Stimulated activated naive B cell treated with anti-CD40 and anti-IgM and Interleukin-4, amounts not matched to agents 10 μg/mL and 1 μg/mL and 100 μg/mL, for 72 hours (primary cell): Measurements from ENCODE around the gene HSF2BP.
"Not testable (repeated sequence)": the region's sequence is repeated elsewhere in the genome, so short reads cannot be mapped to it uniquely, and the experiment has no call there.

Experiments
- ATAC-seq, 2 donors: fragments of 150-1000 bp; cut with Tn5 transposase; replicated peaks; 2 replicates each; pipeline ENCODE4 v1.10.0; 2021; ENCODE audit warnings: moderate library complexity in 1 of 2
- DNase-seq: peaks from one replicate; pipeline ENCODE4 v3.0.0; 2021
- H3K27ac Mint-ChIP-seq: one replicate; pipeline ENCODE4 v1.8.0; 2022; ENCODE audit warnings: mild to moderate bottlenecking, mixed read lengths
- H3K27me3 Mint-ChIP-seq, 2 donors: one replicate each; pipeline ENCODE4 v1.8.0; 2022; ENCODE audit warnings: mixed read lengths in 2 of 2
- H3K36me3 Mint-ChIP-seq, 2 donors: one replicate each; pipeline ENCODE4 v1.8.0; 2022; ENCODE audit warnings: mixed read lengths in 2 of 2, mild to moderate bottlenecking in 1 of 2
- H3K4me1 Mint-ChIP-seq, 2 donors: one replicate each; pipeline ENCODE4 v1.8.0; 2022; ENCODE audit warnings: mixed read lengths in 2 of 2, mild to moderate bottlenecking in 1 of 2
- H3K4me3 Mint-ChIP-seq, 2 donors: one replicate each; pipeline ENCODE4 v1.8.0; 2022; ENCODE audit warnings: mild to moderate bottlenecking in 2 of 2, mixed read lengths in 2 of 2, moderate library complexity in 1 of 2
- H3K9me3 Mint-ChIP-seq, 2 donors: one replicate each; pipeline ENCODE4 v1.8.0; 2022; ENCODE audit warnings: mixed read lengths in 2 of 2, mild to moderate bottlenecking in 1 of 2

Gene HSF2BP

DNA sequence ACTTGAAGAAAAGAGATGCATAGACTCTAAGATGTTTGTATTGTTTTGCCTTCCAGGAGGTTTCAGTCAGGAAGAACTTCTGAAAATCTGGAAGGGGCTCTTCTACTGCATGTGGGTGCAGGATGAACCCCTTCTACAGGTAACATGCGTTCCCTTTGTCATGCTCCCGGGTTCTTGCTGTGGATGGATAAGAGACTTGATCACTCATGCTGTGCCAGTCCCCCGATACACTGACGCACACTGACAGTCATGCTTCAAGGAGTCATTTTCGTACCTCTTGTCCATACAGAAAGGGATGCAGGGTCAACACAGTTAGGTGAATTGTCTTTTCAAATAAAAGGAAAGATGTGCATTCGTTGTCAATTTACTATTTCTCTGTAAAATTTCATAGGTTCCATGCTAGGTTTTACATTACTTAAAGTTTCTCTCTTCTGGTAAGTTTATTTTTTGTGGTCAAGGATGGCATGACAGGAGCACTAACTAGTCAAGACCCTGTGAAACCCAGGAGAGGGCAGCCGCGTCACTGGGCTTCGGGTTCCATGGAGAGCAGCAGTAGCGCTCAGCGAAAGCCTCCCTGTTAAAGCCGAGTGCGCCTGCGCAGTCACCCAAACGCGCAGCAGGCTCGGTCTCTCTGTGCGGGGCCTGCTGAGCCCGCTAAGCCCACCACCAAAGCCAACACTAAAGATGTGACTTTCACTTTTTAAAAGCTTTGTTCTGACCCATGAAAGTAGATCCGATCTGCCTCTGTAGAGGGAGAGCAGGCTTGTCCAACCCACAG lies 10.7 kb upstream of the HSF2BP start:
- Mint-ChIP-seq H3K27ac (no peak overlapping the region), H3K36me3 (peaks cover 33 to 51% of the 10 kb centered on the region in 2 donors), H3K27me3 (no peaks in the 10 kb centered on the region), H3K4me1 (peaks cover 14 to 31% of the 10 kb centered on the region in 2 donors), H3K9me3 (peaks cover 0 to 2% of the 10 kb centered on the region in 2 donors), H3K4me3 (no peak overlapping the region)
- DNase-seq (no peak), ATAC-seq (no peak)

DNA sequence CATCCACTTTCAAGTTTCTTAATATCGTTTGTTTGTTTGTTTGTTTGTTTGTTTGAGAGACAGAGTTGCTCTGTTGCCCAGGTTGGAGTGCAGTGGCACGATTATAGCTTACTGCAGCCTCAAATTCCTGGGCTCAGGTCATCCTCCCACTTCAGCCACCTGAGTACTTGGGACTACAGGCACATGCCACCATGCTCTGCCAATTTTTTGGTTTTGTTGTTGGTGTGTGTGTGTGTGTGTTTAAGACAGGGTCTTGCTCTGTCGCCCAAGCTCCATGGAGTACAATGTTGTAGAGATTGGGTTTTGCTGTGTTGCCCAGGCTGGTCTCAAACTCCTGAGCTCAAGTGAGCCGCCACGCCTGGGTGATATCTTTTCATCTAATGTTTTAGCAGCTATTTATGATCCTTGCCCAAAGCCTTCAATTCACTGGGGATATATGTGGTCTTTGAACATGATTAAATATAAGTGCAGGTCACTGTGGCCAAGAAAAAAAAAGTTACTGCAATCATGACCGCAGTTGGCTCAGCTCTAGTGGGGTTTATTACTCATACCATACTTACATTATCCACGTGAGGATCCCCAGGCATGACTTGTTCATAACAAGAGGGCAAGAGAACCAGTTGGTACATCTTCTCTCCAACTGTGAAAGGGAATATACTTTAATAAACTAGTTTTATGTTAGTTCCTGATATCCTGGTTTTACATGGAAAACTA lies 8.1 kb upstream of the HSF2BP start:
- DNase-seq, result peak; percentile 38
- peak overlapping the region; percentile 48 to 62 for H3K4me3 Mint-ChIP-seq
- H3K27me3 Mint-ChIP-seq, result no peaks in the 10 kb centered on the region
- peak overlapping the region; percentile 80 for H3K27ac Mint-ChIP-seq
- H3K4me1 Mint-ChIP-seq, result peaks cover 16 to 42% of the 10 kb centered on the region in 2 donors
- peaks cover 32 to 45% of the 10 kb centered on the region in 2 donors for H3K36me3 Mint-ChIP-seq
- H3K9me3 Mint-ChIP-seq, result peaks cover 0 to 2% of the 10 kb centered on the region in 2 donors
- peak; percentile 98 for ATAC-seq

DNA sequence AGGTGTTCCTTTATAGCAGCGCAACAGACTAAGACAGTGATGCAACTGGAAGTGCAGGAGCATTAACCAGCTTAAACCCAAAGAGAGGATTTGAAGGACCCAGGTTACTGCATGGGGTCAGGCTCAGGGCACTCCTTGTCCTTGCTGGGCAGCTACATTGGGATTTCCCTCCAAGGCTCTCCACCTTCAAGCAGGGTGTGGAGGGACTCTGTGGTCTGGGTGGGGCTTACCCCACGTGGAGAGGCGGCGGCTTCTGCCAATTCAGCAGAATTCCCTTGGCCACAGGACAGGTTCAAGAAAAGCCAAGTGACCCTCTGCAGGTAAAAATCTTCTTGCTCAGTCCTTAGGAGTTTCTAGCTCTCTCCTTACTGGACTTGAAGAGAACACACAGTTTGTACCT lies 6.6 kb upstream of the HSF2BP start:
- Mint-ChIP-seq H3K9me3 (peaks cover 0 to 2% of the 10 kb centered on the region in 2 donors), H3K4me1 (peaks cover 28 to 54% of the 10 kb centered on the region in 2 donors), H3K27ac (peak overlapping the region; percentile 25), H3K4me3 (no peak overlapping the region), H3K27me3 (no peaks in the 10 kb centered on the region), H3K36me3 (peaks cover 40 to 49% of the 10 kb centered on the region in 2 donors)
- DNase-seq (no peak), ATAC-seq (no peak)

GRCh38 chr21:43664358-43664757 lies 5.1 kb upstream of the HSF2BP start:
- Mint-ChIP-seq H3K36me3 (peaks cover 36 to 45% of the 10 kb centered on the region in 2 donors), H3K27me3 (no peaks in the 10 kb centered on the region), H3K4me1 (peaks cover 34 to 66% of the 10 kb centered on the region in 2 donors), H3K9me3 (peaks cover 0 to 2% of the 10 kb centered on the region in 2 donors), H3K4me3 (no peak overlapping the region), H3K27ac (no peak overlapping the region)
- DNase-seq (no peak), ATAC-seq (no peak)

DNA sequence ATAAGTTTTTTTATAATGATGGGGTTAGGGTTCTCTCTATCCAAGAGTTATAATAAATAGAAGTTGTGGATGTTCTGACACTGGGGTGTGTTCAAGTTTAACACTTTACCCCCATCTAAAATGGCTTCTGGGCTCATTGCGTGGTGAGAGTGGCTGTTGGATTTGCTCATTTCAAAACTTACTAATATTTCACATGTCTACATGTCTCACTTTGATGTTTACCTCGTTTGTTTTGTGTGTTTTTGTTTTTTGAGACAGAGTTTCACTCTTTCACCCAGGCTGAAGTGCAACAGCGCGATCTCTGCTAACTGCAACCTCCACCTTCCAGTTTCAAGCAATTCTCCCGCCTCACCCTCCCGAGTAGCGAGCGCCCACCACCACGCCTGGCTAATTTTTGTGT lies 3.7 kb upstream of the HSF2BP start:
- DNase-seq (no peak), ATAC-seq (no peak)
- H3K27me3 Mint-ChIP-seq, result no peaks in the 10 kb centered on the region
- H3K27ac Mint-ChIP-seq, result no peak overlapping the region
- peaks cover 0 to 2% of the 10 kb centered on the region in 2 donors for H3K9me3 Mint-ChIP-seq
- H3K4me1 Mint-ChIP-seq, result peaks cover 36 to 69% of the 10 kb centered on the region in 2 donors
- peaks cover 36 to 45% of the 10 kb centered on the region in 2 donors for H3K36me3 Mint-ChIP-seq
- no peak overlapping the region for H3K4me3 Mint-ChIP-seq

DNA sequence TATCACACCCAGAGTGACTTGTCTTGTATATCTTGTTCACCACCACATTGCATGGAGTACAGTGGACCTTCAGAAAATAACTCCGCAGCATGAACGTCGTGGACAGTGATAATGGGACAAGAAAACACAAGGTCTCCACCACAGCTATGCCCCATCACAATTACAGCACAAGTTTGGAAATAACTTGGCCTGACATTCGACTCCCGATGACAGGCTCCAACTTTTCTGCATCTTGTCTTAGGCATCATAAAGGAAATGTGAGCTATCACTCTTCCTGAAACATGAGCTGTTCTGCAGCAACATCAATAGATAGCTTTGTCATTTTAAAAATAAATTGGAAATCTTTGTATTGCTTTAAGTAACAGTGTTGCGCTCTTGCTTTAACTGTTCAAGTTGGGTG lies 3.0 kb upstream of the HSF2BP start:
- Mint-ChIP-seq H3K36me3 (peaks cover 33 to 42% of the 10 kb centered on the region in 2 donors), H3K4me3 (no peak overlapping the region), H3K9me3 (peaks cover 0 to 2% of the 10 kb centered on the region in 2 donors), H3K4me1 (peaks cover 34 to 65% of the 10 kb centered on the region in 2 donors), H3K27me3 (no peaks in the 10 kb centered on the region), H3K27ac (no peak overlapping the region)
- ATAC-seq, result no peak
- DNase-seq, result no peak

DNA sequence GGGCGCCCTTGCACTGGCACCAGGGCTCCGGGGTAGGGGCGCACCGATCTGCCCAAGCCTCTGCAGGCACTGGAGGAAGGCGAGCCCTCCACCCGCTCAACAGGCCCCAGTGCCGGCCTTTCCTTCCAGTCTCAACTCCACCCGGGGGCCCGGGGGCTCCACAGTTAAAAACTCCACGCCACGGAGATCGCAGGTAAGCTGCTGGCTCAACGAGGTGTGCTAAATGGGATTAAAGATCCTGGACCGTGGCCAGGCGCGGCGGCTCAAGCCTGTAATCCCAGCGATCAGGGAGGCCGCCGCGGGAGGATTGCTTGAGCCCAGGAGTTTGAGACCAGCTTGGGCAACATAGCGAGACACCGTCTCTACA lies 536 bp downstream of the HSF2BP start:
- H3K27me3 Mint-ChIP-seq, result no peaks in the 10 kb centered on the region
- DNase-seq (no peak), ATAC-seq (no peak)
- no peaks in the 10 kb centered on the region for H3K9me3 Mint-ChIP-seq
- peak overlapping the region; percentile 89 to 95 for H3K4me3 Mint-ChIP-seq
- H3K36me3 Mint-ChIP-seq, result peaks cover 8 to 12% of the 10 kb centered on the region in 2 donors
- peak overlapping the region; percentile 95 for H3K27ac Mint-ChIP-seq
- H3K4me1 Mint-ChIP-seq, result peaks cover 23 to 38% of the 10 kb centered on the region in 2 donors

GRCh38 chr21:43658088-43658741 lies 1.1 kb downstream of the HSF2BP start:
- Mint-ChIP-seq H3K9me3 (no peaks in the 10 kb centered on the region), H3K4me1 (peaks cover 23 to 37% of the 10 kb centered on the region in 2 donors), H3K36me3 (peaks cover 7 to 12% of the 10 kb centered on the region in 2 donors), H3K27ac (no peak overlapping the region), H3K27me3 (no peaks in the 10 kb centered on the region), H3K4me3 (peak overlapping the region; percentile 25 to 95)
- ATAC-seq (no peak), DNase-seq (no peak)

- H3K4me1 Mint-ChIP-seq, result peaks cover 23 to 37% of the 10 kb centered on the region in 2 donors
- H3K36me3 Mint-ChIP-seq, result peaks cover 7 to 12% of the 10 kb centered on the region in 2 donors
- ATAC-seq (no peak), DNase-seq (no peak)
- no peak overlapping the region for H3K27ac Mint-ChIP-seq
- no peaks in the 10 kb centered on the region for H3K9me3 Mint-ChIP-seq
- peak overlapping the region in 1 of 2 donors; percentile 30 for H3K4me3 Mint-ChIP-seq
- no peaks in the 10 kb centered on the region for H3K27me3 Mint-ChIP-seq
Measured at GRCh38 chr21:43657355-43658087, 1.8 kb downstream of the HSF2BP start.

DNA sequence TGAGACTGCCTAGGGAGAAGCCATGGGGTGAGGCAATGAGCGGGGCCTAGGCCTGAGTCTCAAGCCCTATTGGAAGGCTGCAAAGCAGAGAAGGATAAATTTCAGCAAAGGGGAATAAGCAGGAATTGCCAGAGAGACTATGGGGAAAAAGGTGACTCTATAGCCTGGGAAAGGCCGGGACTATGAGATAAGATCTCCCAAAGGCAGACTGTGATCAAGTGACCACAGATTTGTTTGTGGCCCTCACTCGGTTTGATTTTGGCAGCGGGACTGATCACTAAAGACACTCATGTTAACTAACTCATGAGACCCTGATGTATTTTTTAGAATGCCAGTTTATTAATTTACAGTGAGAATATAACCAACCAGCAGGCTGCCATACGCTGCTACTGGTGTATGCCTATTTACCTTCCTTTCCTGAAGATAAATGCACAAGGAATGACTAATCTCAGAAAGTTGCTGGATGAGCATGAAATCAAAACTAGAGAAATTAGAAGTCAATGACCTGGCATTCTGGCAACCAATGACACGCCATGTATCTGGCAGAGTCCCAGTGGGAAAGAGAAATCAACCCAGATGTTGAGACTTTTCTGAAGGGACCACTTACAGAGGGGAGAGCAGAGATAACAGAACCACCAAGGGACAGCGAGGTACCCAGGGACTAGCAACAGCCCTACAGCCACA lies 4.3 kb downstream of the HSF2BP start:
- H3K27ac Mint-ChIP-seq, result no peak overlapping the region
- H3K27me3 Mint-ChIP-seq, result no peaks in the 10 kb centered on the region
- no peaks in the 10 kb centered on the region for H3K9me3 Mint-ChIP-seq
- peaks cover 6 to 16% of the 10 kb centered on the region in 2 donors for H3K4me1 Mint-ChIP-seq
- ATAC-seq, result no peak
- H3K4me3 Mint-ChIP-seq, result no peak overlapping the region
- no peaks in the 10 kb centered on the region for H3K36me3 Mint-ChIP-seq
- no peak for DNase-seq

DNA sequence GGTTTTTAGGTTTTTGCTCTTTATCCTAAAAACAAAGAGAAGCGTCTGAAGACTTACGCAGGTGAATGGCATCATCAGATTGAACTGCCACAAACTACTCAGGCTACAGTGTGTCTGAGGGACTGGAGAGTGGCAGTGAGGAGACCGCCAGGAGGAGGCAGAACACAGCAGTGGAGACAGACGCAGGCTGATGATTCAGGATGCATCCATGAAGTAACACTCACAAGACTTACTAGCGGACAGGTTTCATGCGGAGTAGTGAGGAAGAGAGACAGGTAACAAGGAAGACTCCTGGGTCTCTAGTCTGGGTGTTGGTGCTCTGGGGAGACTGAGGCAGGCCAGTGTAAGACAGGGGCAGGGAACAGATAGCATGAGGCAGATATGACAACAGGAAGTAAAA lies 5.7 kb downstream of the HSF2BP start:
- Mint-ChIP-seq H3K9me3 (no peaks in the 10 kb centered on the region), H3K27me3 (no peaks in the 10 kb centered on the region), H3K36me3 (no peaks in the 10 kb centered on the region), H3K4me1 (peaks cover 3 to 5% of the 10 kb centered on the region in 2 donors), H3K4me3 (no peak overlapping the region), H3K27ac (no peak overlapping the region)
- no peak for ATAC-seq
- DNase-seq, result no peak

DNA sequence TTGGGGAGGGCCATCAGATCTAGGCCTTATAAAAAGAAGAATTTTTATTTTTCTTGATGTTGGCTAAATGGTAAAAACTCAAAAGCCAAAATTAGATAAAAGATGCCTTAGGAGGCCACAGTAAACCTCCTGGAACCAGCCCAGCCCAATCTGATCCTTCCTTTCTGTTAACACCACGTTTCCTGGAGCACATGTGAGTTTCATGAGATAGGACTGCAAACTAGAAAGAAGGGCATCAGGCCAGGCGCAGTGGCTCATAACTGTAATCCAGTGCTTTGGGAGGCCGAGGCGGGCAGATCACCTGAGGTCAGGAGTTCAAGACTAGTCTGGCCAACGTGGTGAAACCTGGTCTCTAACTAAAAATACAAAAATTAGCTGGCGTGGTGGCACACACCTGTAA lies 6.7 kb downstream of the HSF2BP start:
- Mint-ChIP-seq H3K4me1 (peaks cover 3 to 5% of the 10 kb centered on the region in 2 donors), H3K4me3 (no peak overlapping the region), H3K27me3 (peaks cover 0 to 7% of the 10 kb centered on the region in 2 donors), H3K27ac (no peak overlapping the region), H3K36me3 (no peaks in the 10 kb centered on the region), H3K9me3 (no peaks in the 10 kb centered on the region)
- DNase-seq (no peak), ATAC-seq (no peak)

GRCh38 chr21:43651926-43652325 lies 7.4 kb downstream of the HSF2BP start:
- not testable (repeated sequence) for DNase-seq, H3K36me3 Mint-ChIP-seq, H3K27me3 Mint-ChIP-seq, ATAC-seq, H3K9me3 Mint-ChIP-seq, H3K4me3 Mint-ChIP-seq, H3K27ac Mint-ChIP-seq, H3K4me1 Mint-ChIP-seq
